Measurements from ENCODE around the gene ST3GAL4. TPM values are rescaled to one million over a fixed set of nuclear protein-coding genes. Genes with fewer than 3 reads are reported as not detected.
"Not testable (repeated sequence)": the region's sequence is repeated elsewhere in the genome, so short reads cannot be mapped to it uniquely, and the experiment has no call there.

ST3GAL4 gene
- 49.2 and 50.6 TPM in 2 replicates for total RNA-seq (2014; rRNA removed; shearing (Covaris generic))

GRCh38 chr11:126355324-126355925 lies at the start of gene ST3GAL4:
TSS of gene ST3GAL4 (plus strand) at chr11:126355686. CDS start at chr11:126406156, 50,470 bp downstream.
- peak; percentile 73 for DNase-seq (ENCODE audit: low read depth)

- DNase-seq (ENCODE audit: low read depth): no peak
Measured at GRCh38 chr11:126305699-126306098, 49.8 kb upstream of the ST3GAL4 start.

DNA sequence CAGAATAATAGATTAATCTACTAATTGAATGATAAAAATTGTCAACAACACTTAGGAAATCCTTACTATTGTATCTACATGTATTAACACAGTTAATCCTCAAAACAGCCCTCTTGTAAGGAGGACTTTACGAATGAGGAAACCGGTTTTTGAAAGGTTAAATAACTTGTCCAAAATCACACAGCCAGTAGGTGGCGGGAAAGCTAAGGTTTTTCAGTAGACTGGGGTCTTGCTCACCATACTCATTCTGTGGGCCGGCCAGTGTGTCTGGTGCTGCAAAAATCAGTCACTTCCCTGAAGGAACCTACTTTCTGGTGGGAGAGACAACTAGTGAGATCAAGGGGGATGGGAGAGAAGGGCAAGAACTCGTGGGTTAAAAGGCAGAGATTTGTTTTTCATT lies 47.8 kb upstream of the ST3GAL4 start:
- peak; percentile 46 for DNase-seq (ENCODE audit: low read depth)

DNA sequence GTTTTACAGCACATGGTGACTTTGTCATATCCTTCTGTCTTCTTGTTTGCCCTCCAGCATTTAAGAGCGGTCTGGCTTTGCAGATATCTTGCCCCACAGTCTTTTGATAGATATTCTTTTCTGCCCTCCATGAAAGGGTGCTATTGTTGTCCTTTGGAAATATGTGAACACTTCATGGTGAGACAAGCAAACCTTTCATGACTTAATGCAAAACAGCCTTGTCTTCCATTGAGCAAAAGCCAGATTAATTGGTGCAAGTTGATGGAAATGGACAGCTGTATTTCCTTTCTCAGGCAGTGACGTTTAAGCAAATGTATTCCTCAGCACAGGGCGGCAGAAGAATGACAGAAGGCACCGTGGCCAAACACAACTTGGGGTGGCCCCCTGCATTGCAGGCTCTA lies 47.2 kb upstream of the ST3GAL4 start:
- peak; percentile 44 for DNase-seq (ENCODE audit: low read depth)

GRCh38 chr11:126308771-126309170 lies 46.7 kb upstream of the ST3GAL4 start:
- DNase-seq (ENCODE audit: low read depth): not testable (repeated sequence)

- DNase-seq (ENCODE audit: low read depth): peak; percentile 78
Measured at GRCh38 chr11:126310200-126310991, 45.1 kb upstream of the ST3GAL4 start.

GRCh38 chr11:126310992-126311310 lies 44.5 kb upstream of the ST3GAL4 start:
- no peak for DNase-seq (ENCODE audit: low read depth)

- no peak for DNase-seq (ENCODE audit: low read depth)
Measured at GRCh38 chr11:126311401-126312291, 43.8 kb upstream of the ST3GAL4 start.

DNA sequence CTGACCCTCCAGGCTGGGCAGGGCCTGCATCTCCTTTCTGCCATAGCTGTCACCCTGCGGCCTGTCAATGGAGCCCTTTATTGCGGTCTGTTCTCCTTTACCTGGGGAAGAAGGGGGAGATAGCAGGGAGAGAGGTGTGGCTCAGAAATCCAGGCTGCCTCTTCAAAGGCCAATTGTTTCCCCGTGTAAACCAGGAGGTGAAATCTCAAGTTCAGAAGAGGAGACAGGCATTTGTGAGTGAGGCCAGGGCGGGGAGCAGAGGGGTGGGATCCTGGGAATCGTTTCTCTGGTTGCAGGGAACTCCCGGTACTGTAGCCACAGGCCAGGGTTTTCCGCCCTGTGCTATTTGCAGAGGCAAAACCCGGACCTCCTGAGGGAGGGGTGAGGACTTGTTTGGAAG lies 42.5 kb upstream of the ST3GAL4 start:
- DNase-seq (ENCODE audit: low read depth): no peak

DNA sequence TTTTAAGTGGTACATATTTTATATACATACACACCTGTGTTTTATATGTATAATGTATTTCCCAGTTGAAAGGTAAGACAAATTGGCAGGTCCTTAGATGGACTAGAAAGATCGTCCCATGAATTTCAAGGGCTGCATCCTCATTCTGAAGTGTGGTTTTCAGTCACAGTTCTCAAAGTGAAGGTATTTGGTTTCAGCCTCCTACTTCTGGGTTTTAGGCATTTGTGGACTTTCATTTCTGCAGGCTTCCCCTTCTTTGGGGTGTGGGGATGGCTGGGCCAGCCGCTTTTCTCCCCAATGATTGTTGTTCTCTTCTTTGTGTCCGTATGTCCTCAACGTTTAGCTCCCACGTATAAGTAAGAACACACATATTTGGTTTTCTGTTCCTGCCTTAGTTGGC lies 41.7 kb upstream of the ST3GAL4 start:
- DNase-seq (ENCODE audit: low read depth): no peak

DNA sequence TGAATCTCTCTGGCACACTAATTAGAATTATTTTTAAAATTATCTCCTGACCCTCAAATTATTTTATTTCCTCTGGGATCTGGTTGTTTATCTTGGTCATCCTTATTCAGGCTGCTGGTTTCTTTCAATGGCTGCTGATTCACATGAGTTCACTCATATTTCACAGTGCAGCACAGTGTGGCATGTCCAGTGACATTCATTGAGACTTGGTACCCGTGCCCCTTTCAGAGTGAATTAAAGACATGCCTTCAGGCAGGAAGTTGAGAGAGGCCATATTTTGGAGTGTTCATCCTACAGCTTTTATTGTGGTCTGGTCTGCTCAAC lies 38.1 kb upstream of the ST3GAL4 start:
- peak; percentile 64 for DNase-seq (ENCODE audit: low read depth)

DNA sequence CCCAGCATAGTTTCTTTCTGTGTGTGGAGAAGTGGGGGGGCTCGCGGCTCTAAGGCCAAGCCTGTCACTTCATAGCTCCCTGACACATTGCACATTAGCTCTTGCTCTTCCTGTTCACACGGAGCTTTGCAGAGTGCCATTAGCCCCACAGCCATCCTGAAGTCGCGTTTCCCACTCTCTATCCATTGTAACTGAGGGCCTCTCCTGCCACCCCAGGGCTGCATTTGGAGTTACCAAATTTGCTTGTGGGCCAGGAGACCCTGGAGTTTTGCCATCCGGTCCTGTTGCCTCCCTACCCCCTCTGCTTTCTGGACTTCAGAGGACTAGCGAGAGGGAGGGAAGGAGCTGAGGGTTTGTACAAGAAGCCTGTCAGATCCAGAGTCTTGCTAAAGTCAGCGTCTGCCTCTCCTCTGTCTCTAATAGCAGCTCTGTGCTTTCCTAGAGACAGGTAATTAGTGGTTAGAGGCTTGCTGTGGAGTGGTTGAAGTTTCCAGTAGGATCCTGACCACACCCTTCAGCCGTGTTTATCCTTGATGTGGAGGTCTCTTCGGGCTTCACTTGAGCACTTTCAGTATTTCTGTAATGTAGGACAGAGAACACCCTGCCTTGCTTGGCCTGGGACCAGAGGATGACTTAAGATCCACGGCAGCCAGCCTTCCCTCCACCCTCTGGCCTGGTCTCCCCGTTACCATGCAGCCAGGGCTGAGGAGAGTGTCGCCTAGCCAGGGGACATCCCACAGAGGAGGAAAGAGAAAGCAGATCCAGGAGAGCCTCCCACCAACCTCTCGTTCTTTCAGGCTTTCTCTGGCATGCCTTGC lies 37.5 kb upstream of the ST3GAL4 start:
- peak; percentile 90 for DNase-seq (ENCODE audit: low read depth)

- DNase-seq (ENCODE audit: low read depth): peak; percentile 86
Measured at GRCh38 chr11:126318574-126319373, 36.7 kb upstream of the ST3GAL4 start.

DNA sequence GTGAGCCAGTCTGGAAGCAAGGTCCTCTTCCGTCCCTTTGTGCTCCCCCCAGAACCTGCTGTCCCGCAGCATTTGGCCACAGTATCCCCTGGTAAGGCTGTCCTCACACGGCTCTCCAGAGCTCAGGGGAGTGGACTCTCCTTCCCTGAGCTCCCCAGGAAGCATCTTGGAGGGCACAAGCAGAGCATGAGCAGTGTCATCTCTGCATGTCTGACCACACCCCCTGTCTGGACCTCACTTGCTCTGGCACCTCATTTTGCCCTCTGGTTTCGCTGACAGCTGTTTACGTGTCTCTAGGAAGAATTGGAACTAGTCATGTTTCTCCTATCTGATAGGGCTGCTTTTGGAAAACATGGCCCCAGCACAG lies 36.1 kb upstream of the ST3GAL4 start:
- no peak for DNase-seq (ENCODE audit: low read depth)

DNA sequence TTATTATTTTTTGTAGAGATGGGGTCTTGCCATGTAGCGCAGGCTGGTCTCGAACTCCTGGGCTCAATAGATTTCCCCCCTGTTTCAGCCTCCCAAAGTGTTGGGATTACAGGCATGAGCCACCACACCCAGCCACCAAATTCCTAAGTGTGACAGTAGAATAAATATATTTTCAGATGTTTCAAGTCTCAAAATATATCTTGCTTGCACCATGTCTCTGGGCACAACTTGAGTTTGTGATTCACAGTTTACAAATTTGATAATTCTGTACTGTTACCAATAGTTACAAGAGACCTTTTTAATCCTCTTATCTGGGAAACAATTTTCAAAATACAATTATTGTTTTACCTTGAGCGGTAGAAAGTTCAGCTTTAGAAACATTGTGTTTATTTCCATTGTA lies 32.5 kb upstream of the ST3GAL4 start:
- DNase-seq (ENCODE audit: low read depth): no peak

- DNase-seq (ENCODE audit: low read depth): no peak
Measured at GRCh38 chr11:126327281-126328000, 28.0 kb upstream of the ST3GAL4 start.

DNA sequence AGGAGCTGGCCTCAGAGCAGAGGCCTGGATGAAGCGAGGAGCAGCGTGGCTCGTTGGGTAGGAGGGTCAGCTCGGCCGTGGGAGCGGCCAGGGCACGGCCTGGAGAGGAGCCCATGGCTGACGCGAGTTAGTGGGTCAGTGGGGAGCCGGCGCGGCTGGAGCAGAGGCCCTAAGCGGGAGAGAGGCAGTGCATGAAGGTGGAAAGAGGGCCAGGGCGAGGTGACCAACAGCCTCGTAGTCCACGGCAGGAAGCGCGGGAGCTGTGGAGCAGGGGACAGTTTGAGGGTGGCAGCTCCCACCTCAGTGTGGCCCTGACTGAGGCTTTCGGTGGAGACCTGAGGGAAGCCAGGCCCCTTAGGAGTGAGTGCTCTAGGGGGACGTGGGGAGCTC lies 27.5 kb upstream of the ST3GAL4 start:
- no peak for DNase-seq (ENCODE audit: low read depth)

DNA sequence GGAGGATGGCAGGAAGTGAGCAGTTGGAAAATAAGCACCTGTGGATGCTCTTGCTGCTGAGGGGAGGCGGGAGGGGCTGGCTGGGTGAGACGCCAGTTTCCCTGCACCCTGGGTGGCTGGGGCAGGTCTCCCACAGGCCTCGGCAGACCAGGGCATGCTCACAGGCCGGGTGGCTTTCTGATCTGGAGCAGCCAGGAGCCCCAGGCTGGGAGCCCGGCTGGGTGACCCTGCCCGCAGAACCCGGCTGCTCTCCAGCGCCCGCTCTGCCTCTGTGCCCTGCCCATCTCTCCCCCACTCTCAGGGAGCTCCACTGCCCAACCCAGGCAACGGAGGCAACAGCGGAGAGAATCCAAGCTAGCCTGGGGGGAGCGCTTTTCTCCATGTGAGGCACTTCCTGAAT lies 27.0 kb upstream of the ST3GAL4 start:
- no peak for DNase-seq (ENCODE audit: low read depth)

DNA sequence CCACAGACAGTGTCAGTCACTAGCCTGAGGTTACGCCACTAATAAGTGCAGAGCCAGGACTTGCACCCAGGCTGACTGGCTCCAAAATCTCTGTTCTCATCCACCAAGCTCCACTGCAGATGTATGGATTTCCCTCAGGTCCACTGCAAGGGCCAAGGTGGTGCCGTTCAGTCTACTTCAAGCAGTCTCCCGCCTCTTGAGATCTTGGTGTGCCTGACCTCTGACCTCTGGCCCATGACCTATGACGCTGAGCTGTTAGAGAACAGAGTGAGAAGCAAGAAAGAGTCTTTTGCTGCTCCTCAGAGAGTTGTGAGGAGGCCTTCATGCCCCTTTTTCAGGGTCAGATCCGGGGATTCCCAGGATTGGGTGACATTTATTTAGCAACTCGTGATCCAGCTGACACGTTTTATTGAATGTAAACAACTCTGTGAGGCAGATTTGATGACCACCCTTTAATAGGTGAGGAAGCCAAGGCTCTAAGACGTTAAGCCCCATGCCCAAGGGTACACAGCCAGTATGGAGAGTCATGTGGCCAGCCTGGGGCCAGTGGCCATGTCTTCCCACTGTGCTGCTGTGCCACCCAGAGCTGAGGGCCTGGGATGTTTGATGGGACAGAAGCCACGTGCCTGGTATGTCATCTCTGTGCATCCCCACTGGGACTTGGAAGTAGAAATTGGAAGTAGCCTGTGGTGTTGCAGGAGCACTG lies 26.4 kb upstream of the ST3GAL4 start:
- no peak for DNase-seq (ENCODE audit: low read depth)
